GM19452 (cell line): ENCODE measurements around the gene DAB1.

Experiments
- ATAC-seq: cut with Tn5 transposase; IDR thresholded peaks from one replicate; pipeline ENCODE4 v1.9.1; 2021; ENCODE audit not compliant: unreplicated experiment

The DAB1 gene

DNA sequence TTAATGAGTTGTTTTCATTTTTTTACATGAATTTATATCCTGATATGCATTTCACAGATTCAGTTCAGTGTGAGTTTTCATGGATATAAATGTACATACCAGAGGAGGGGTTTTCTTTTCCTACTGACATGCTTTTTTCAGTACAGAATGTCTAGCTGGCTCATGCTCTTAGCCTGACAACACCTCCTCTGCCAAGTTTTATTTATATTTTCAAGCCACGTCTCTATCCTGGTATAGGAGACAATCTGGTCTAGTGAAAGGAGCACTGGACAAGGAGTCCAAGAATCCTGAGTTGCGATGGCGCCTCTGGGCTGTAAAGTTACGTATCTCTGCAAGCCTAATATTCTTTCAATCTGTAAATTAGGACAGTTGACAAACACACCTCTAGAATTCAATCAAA is 4.9 kb downstream of the DAB1 start:
- ATAC-seq: no peak

DNA sequence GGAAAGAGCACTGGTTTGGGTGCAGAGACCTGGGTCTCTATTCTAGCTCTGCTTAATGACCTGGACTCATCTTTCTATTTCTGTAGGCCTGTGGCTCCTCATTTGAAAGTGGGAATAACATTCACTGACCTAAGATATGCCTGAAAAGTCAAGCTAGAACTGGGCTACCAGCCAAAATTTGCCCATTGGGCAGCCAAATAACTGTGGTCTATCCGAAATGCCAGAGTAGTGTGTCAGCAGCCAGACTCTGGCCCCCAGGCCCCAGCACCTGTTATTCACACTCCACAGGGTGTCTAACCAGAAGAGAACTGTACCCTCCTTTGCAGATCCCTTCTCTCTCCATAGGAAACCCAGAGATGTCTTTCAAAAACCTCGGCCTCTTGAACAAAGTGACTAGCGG is 12.6 kb downstream of the DAB1 start:
- no peak for ATAC-seq

DNA sequence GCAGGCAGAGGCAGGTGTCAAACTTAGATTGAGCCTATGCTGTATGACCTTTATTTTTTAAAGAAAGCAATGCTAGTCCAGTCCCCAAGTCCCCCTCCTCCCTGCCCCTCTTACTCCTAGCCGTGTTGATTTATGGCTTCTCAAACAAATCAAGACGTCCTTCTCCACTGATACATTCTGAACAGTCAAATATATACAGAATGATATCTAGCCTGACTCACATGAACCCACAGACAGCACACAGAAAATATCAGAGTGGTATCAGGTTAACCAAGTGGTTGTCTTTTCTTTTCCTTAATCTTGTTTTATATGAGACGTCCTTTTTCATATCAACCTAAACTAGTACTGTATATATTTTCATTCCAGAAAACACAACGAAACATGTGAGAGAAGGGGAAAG is 13.4 kb downstream of the DAB1 start:
- no peak for ATAC-seq

DNA sequence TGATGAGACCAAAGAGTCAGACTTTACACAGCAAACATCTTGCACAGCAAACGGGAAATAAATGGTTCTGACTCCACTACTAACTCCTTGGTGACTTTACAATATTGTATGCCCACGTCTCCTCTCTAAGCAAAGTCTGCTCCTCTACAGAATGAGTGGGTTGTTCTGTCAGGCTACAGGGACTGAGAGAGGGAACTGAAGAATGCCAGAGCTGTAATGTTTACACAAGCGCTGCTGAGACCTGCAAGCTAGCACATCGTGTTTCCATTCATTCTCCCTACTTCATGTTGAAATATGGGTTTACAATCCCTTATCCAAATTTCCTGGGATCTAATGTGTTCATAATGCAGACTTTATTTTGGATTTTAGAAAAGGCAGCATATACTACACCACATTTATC is 15.9 kb downstream of the DAB1 start:
- no peak for ATAC-seq

DNA sequence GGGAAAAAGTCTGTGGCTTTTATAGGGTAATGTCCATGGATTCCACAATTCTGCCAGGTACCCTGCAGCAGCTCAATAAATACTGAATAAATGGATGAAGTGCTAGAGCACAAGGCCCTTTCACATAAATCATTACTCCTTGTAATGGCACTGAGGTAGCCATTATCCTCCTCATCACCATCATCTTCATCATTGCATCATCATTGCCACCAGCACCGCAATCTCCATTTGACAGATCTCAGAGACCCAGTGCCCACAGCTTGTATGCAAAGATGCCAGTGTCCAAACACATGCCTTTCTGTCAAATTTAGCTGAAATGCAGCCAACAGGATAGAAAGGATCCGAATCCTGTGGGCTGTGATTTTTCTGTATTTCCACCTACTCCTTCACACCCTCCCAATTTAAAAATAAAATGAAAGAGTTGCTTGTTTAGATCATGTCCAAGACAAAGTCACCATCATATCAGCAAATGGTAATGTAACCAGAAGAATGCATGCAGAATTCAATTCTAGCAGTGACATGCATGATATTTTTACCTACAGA is 17.4 kb downstream of the DAB1 start:
- ATAC-seq: no peak

DNA sequence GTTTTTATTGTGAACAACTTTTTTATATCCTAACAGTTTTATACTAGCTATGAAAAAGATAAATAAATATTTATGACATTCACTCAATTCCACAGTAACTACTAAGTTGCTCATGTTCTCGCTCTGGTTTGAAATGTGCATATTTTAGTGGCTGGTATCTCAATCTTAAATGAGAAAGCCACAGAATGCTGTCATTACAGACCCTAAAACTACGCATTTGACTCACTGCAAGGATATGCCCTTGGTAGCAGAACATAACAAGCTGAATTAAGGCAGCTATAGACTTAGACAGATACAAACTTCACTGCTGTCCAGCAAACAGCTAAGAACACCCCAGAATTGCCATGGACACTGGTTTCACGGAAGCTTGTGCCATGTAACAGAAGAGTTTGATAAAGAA is 19.0 kb downstream of the DAB1 start:
- ATAC-seq: no peak

DNA sequence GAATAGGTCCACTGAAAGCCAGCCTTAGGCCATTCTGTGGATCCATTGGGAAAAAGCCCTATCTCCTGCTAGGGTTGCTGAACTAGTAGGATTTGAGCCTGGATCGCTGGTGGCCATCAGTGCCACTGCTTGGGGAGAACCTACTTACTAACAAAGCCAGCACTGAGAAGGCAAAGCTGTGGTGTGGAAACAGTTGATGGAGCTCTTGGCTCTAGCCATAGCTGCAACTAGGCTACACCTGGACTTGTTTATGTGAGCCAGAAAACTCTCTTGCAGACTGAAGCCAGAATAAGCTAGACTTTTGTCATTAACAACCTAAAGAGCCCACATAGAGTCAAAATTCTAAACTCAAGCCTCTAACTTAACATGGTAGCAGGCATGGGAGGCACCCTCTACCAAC is 20.7 kb downstream of the DAB1 start:
- ATAC-seq: no peak

DNA sequence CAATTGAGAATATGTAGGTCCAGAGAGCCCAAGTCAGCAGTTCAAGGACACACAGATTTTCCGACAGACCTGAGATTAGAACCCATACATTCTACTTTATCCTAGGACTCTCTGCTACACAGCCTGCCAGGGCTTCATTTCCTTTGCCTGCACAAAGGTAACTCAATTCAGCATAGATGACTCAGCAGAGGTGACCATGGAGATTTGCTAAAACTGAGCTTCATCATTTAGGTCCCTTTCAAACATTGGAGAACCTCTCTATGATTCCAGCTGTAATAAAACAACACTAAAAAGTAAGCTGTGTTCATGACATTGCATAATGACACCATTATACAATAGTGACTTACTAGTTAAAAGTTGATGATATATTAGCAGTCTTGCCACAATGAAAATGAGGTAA is 22.2 kb downstream of the DAB1 start:
- ATAC-seq: no peak

DNA sequence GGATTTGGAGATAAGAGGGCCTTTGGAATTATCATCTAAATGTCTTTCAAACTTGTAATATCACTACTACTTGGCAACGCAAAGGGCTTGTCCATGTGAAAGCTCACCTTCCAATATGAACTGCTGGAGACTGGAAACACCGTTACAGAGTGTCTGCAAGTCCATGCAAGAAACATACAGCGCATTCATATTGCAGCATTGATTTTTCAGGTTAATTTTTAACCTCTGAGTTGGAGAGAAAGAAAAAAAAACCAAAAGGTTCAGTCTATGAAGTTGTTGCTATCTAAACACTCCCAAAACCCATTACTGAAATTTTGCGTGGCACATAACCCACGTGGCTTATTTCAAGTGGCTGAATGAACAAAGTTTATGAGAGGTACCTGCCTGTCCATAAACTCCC is 23.8 kb downstream of the DAB1 start:
- ATAC-seq: no peak

DNA sequence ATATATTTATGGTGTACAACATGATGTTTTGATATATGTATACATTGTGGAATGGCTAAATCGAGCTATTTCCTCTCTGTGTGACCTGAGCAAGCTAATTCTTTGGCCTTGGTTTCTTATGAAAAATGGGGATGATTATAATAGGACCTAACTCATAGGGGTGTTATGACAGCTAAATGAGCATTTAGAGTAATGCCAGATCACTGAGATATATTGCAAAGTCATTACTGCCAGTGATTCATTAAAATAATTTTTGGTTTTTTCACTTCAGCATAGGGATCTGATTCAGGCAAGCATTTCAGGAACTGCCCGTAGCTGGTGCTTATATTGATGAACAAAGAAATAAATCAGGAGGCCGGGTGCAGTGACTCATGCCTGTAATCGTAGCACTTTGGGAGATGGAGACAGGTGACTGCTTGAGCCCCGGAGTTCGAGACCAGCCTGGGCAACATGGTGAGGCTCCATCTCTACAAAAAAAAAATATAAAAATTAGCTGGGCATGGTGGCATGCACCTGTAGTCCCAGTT is 30.7 kb downstream of the DAB1 start:
- ATAC-seq: no peak

DNA sequence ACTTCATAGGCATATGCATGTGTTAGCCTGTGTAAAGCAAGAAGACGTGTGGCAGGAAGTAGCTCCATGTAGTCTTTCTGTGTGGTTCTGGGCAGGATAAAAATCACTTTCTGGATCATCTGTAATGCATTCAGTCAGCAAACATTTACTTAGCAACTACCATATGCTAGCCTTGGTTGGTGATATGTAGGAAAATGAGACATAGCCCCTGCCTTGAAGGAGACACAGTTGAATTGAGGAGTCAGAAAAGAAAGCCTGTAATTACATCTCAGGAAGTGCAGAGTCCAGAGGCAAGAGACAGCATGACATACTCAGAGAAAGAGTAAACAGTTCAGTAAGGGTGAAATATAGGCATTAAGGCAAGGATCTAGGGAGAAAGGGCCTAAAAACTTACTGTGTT is 38.5 kb downstream of the DAB1 start:
- ATAC-seq: no peak

DNA sequence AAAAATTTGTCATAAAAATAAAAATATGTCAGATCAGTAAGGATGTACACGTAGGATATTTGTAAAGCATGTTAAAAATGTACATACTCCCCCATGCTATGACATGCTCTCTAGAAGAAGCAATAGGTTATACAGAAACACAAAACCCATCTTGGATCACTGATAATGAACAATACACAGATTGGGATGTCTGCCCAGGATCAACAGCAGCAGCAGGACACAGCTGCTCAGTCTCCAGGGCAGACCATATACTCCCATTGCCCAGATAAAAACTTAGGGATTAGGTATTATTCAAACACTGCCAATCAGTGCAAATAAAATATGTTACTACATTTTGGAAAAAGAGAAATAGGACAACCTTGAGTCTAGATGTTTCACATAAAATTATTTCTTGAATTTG is 39.0 kb downstream of the DAB1 start:
- no peak for ATAC-seq

DNA sequence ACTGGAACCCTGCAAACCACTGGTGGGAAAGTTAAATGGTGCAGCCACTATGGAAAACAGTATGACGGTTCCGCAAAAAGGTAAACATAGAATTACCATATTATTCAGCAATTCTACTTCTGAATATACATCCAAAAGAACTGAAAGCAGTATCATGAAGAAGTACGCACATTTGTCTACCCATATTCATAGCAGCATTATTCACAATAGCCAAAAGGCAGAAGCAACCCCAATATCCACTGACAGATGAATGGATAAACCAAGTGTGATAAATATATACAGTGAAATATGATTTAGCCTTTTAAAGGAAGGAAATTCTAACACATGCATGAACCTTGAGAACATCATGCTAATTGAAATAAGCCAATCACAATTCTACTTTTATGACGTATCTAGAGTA is 39.6 kb downstream of the DAB1 start:
- no peak for ATAC-seq

DNA sequence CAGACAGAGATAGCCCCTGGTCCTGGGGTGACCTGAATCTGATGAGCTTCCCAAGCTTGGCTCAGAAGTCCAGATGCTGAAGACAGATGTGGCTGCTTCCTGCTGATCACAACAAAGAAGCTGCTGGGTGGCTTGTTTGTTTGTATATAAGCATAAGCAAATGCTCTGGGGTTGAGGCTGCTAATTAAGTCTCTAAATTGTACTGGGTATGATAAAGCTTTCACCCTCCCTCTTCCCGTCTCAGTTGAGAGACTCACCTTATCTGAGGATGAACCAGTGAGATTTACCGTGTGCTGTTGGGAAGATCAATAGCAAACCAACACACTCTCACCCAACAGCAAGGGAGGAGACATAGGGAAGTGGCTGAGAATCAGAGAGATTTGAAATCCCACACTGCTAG is 42.0 kb downstream of the DAB1 start:
- ATAC-seq: no peak

DNA sequence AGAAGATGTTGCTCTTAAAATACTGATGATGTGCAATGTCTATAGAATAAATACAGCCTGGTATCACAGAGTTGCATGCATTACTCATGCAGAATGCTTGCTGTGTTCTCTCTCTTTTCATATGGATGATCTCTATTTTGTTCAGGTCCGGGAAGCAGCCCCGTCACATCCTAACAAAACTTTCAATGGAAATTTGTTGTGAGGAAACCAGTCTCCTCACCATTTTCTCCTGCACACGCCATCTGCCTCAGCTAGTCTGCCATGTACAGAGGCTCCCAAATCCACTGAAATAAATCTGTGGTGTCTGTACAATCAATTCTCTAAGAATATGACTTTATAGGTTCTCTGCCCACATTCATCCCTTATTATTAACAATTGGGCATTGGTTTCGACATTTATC is 42.4 kb downstream of the DAB1 start:
- ATAC-seq: no peak

DNA sequence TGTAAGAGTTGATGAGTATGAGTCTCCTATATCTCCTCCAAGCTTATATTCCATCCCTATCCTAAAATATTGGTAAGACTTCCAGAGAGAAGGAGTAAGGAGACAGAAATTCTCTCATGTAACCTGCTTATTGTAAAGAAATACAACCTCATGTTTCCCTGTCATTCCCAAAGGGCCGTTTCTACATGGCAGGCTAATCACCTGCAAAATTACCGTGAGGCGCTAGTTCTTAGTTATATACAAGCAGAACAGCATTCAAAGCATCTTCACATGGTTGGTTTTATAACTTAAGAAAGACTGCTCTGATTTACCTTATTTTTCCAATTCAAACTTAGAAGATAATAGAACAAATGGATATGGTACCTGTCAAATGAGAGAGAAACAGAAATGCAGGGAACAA is 42.9 kb downstream of the DAB1 start:
- no peak for ATAC-seq

DNA sequence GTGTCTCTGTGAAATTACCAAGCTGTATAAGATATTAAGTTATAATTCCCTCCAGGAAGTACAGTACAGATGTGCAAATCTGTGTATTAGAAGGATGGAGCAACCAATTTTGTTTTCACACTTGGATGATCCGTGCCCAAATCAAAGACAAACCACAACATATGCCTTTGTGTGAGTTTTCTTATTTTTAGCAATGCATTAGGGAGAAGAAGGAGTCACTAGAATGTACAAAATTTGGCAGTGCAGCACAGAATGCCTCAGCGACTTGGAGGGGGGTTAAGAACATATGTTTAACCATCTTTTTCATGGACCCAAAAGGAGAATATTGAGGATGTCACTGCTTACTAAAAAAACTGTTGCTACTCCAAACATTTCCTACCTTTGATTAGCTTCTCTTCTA is 45.3 kb downstream of the DAB1 start:
- no peak for ATAC-seq

DNA sequence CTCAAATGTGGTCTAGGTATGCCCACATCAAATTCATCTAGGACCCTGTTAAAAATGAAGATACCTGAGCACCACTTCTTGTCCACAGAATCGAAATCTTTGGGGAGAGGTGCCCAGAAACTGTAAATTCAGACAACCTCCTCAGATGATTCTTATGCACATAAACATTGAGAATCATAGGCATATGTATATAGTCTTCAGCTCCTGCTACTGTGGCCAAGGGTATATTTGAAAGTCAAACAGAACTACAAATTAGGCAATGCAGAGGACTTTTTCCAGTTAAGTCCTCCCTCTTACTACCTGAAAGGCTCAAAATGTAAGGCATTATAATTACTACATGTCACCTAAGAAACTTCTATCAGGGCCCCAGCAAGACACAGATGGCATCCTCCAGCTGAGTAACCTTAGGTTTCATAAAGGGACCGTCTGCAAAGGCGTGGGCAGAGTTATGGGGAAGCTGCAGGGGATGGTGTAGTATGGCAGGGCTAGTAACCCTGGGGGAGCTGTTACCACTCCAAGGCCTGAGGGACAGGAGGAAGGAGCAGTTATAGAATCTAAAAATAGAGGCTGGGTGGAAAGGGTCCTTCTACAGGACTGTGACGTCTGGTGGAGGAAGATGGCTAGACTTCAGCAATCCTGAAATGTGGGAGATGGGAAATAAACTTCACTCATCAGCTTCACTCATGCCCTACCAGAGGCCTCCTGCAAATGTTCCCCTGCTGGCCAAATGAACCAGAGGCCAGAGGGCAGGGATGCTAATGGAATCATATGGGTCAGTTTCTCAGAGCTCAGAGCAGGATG is 46.3 kb downstream of the DAB1 start:
- no peak for ATAC-seq

DNA sequence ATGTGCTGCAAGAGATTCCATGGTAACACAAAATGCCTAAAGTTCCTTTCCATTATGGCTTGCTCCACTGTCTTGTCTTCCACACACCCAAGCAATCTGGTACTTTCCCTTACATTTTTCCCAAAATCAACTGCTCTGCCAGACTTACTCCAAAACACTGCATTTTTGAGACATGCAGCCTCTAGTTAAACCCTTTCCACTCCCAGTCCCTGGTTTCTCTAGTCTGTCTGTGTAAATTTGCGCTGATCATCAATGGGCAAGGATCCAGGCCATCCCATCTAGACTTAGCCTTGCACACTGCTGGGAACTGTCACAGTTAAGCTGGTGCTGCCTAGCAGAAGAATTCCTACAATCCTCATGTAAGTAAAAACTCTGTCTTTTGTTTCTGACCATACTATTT is 47.8 kb downstream of the DAB1 start:
- no peak for ATAC-seq

DNA sequence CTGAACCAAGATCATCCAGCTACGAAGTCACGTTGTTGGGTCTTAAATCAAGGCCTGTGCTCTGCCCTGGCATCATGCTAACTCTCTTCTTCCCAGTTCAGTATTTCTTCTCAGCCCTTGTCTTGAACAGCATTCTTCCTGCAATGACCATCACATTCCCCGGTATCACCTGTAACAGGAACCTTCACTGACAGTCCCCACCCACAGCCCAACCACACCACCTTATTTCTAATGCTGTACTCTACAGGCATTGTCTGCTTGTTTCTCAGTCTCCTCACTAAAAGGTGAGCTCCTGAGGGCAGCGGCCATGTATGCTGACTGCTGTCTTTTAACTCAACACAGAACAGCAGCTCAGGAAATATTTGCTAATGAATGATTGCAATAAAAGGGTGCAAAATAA is 54.0 kb downstream of the DAB1 start:
- ATAC-seq: no peak

DNA sequence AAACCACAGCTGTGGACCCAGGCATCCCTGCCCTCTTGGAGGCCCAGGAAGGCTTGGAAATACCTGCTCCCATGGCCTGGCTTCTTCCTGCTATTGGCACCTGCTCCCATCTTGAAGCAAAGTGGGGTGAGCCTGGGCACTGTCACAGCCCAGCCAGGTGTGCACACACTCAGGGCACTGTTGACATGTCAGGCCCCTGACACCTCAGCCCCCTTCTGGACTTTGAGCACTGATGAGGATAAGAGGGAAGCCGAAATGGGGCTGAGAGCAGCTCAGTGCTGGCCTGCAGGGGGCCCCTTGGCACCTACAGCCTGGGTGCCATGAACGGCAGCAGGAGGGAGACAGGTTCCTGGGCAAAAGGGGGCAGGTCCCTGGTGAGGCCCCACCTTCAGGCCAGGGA is 55.9 kb downstream of the DAB1 start:
- ATAC-seq: no peak

DNA sequence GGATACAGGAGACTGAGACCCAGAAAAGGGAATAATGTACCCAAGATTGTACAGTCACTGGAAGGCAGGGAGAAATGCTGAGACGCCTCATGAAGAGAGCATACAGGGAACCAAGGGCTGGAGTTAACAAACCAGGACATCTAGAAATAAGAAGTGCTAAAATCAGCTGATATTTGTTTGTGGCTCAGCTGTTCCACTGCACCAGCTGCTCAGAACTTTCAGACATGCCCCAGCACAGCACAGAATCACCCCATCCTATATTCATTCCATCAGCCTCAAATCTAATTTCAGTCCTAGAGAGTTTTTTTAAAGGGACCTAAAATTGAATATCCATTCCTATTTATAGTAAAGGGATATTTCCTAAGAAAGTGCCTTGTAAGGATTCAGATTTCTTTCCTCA is 60.2 kb downstream of the DAB1 start:
- ATAC-seq: no peak

DNA sequence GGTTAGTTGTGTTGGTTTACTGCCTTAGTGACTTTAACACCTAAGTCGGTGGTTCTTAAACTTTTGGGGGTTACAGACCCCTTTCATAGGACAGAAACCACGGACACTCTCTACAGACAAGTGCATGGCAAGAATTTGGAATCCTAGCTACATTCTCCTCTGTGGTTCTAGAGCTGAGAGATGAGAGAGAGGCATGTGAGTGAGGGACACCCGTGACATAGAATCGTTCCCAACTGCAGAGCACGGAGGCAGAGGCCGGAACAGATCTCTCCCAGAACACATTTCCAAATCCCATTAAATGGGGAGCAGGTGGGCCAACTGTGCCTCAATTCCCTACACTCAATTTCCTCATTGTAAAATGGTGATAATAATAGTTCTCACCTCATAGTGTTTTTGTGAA is 60.7 kb downstream of the DAB1 start:
- ATAC-seq: no peak
